ENCODE measurements around the gene PAMR1.
A peak's percentile ranks its signal among the peaks of the same experiment; 100 is the strongest.
"Not testable (repeated sequence)": the region's sequence is repeated elsewhere in the genome, so short reads cannot be mapped to it uniquely, and the experiment has no call there.

Gene PAMR1

GRCh38 chr11:35545391-35546003 lies 20.1 kb upstream of the PAMR1 start:
- no peak for DNase-seq (ENCODE audit: low read depth)

GRCh38 chr11:35543481-35543880 lies 18.1 kb upstream of the PAMR1 start:
- no peak for DNase-seq (ENCODE audit: low read depth)

- peak; percentile 96 for DNase-seq (ENCODE audit: low read depth)
Observed at GRCh38 chr11:35541621-35542375, 16.4 kb upstream of the PAMR1 start.

- no peak for DNase-seq (ENCODE audit: low read depth)
Observed at GRCh38 chr11:35540526-35540925, 15.1 kb upstream of the PAMR1 start.

GRCh38 chr11:35539781-35540281 lies 14.4 kb upstream of the PAMR1 start:
- peak; percentile 86 for DNase-seq (ENCODE audit: low read depth)

GRCh38 chr11:35539256-35539655 lies 13.8 kb upstream of the PAMR1 start:
- no peak for DNase-seq (ENCODE audit: low read depth)

- no peak for DNase-seq (ENCODE audit: low read depth)
Observed at GRCh38 chr11:35536470-35536869, 11.1 kb upstream of the PAMR1 start.

- DNase-seq (ENCODE audit: low read depth): no peak
Observed at GRCh38 chr11:35531246-35531645, 5.8 kb upstream of the PAMR1 start.

- DNase-seq (ENCODE audit: low read depth): peak; percentile 93
Observed at GRCh38 chr11:35529971-35530495, 4.6 kb upstream of the PAMR1 start.

- DNase-seq (ENCODE audit: low read depth): peak; percentile 48
Observed at GRCh38 chr11:35526370-35526792, 965 bp upstream of the PAMR1 start.

- DNase-seq (ENCODE audit: low read depth): peak; percentile 75
Observed at GRCh38 chr11:35524780-35525179, 636 bp downstream of the PAMR1 start.

- no peak for DNase-seq (ENCODE audit: low read depth)
Observed at GRCh38 chr11:35523861-35524260, 1.6 kb downstream of the PAMR1 start.

- peak; percentile 40 for DNase-seq (ENCODE audit: low read depth)
Observed at GRCh38 chr11:35523331-35523768, 2.1 kb downstream of the PAMR1 start.

GRCh38 chr11:35522091-35522490 lies 3.3 kb downstream of the PAMR1 start:
- DNase-seq (ENCODE audit: low read depth): not testable (repeated sequence)

- no peak for DNase-seq (ENCODE audit: low read depth)
Observed at GRCh38 chr11:35520376-35520775, 5.0 kb downstream of the PAMR1 start.

GRCh38 chr11:35518766-35519165 lies 6.7 kb downstream of the PAMR1 start:
- DNase-seq (ENCODE audit: low read depth): no peak

- no peak for DNase-seq (ENCODE audit: low read depth)
Observed at GRCh38 chr11:35517481-35517880, 7.9 kb downstream of the PAMR1 start.

GRCh38 chr11:35516403-35516802 lies 9.0 kb downstream of the PAMR1 start:
- no peak for DNase-seq (ENCODE audit: low read depth)

GRCh38 chr11:35515224-35515623 lies 10.2 kb downstream of the PAMR1 start:
- peak; percentile 91 for DNase-seq (ENCODE audit: low read depth)

GRCh38 chr11:35514481-35514880 lies 10.9 kb downstream of the PAMR1 start:
- no peak for DNase-seq (ENCODE audit: low read depth)

- DNase-seq (ENCODE audit: low read depth): peak; percentile 78
Observed at GRCh38 chr11:35511666-35512065, 13.8 kb downstream of the PAMR1 start.

GRCh38 chr11:35507688-35508087 lies 17.7 kb downstream of the PAMR1 start:
- no peak for DNase-seq (ENCODE audit: low read depth)

GRCh38 chr11:35501776-35502175 lies 23.6 kb downstream of the PAMR1 start:
- DNase-seq (ENCODE audit: low read depth): no peak
